GM12878 (cell line): ENCODE results near the gene SELENOO. TPM values are rescaled to one million over a fixed set of nuclear protein-coding genes. Genes with fewer than 3 reads are reported as not detected.

Source experiments
- ATAC-seq: fragments of 200-7000 bp; cut with Tn5 transposase; 3 replicates; pipeline ENCODE4 v1.9.1; 2020; ENCODE audit warnings: mild to moderate bottlenecking, moderate library complexity
- BruUV-seq: library from RNA; stranded (reverse); fragments of 400-500 nt; replicated peaks from 2 replicates; lab custom pipeline; 2021; lab: Mats Ljungman, UMichigan
- CTCF ChIA-PET: fragments of 300-600 bp; sonication (Branson Sonifier 250); formaldehyde crosslinking; extraction: SDS; loops from one replicate; lab custom pipeline; 2021; ENCODE audit warnings: inconsistent platforms; lab: Yijun Ruan, JAX
- POLR2A ChIA-PET: fragments of 350-600 bp; formaldehyde crosslinking; extraction: SDS; loops from one replicate; lab custom pipeline; 2021; ENCODE audit warnings: inconsistent platforms; lab: Charles Lee
- RAD21 ChIA-PET: fragments of 300-600 bp; sonication (Branson Sonifier 250); formaldehyde crosslinking; loops from one replicate; lab custom pipeline; 2023; ENCODE audit warnings: antibody characterized with exemption; ENCODE audit not compliant: unreplicated experiment; lab: Charles Lee
- SMC1A ChIA-PET: fragments of 300-600 bp; sonication (Branson Sonifier 250); formaldehyde crosslinking; loops from one replicate; lab custom pipeline; 2023; ENCODE audit not compliant: unreplicated experiment, uncharacterized antibody; lab: Charles Lee
- DNase-seq: peaks from one replicate; pipeline ENCODE4 v3.0.0-alpha.2; 2011; ENCODE audit warnings: low read depth, low spot score
- FAIRE-seq: peaks from 3 replicates; lab custom pipeline; 2011; peaks lifted over from hg19 to GRCh38; lab: Jason Lieb, UNC
- H2AFZ ChIP-seq: 2 replicates; pipeline ENCODE4 v1.6.0; 2011; ENCODE audit warnings: low read depth, low read length, control low read depth; ENCODE audit not compliant: control insufficient read depth
- H3K27ac ChIP-seq: 2 replicates; pipeline ENCODE4 v1.5.1; 2011; ENCODE audit warnings: control low read depth; ENCODE audit not compliant: control insufficient read depth, insufficient read depth
- H3K27me3 ChIP-seq, 2 experiments: replicated peaks in 1 of 2; 2 replicates each; pipeline versions ENCODE4 v1.6.0 to v1.6.1; 2011; ENCODE audit warnings: low read length in 1 of 2; ENCODE audit not compliant: control insufficient read depth in 2 of 2, insufficient read depth in 2 of 2
- H3K36me3 ChIP-seq, 2 experiments: 2 replicates each; pipeline ENCODE4 v1.5.1; 2011; ENCODE audit warnings: low read length in 1 of 2; ENCODE audit not compliant: control insufficient read depth in 2 of 2, insufficient read depth in 2 of 2
- H3K4me1 ChIP-seq: 2 replicates; pipeline ENCODE4 v1.6.1; 2011; ENCODE audit warnings: mild to moderate bottlenecking, low read length, moderate library complexity, mixed read lengths; ENCODE audit not compliant: control insufficient read depth, insufficient read depth
- H3K4me2 ChIP-seq: 2 replicates; pipeline ENCODE4 v1.6.0; 2011; ENCODE audit warnings: control low read depth; ENCODE audit not compliant: control insufficient read depth, insufficient read depth
- H3K4me3 ChIP-seq: fragments of 200-600 bp; sonication (generic); 2 replicates; pipeline ENCODE4 v1.5.1; 2016
- H3K79me2 ChIP-seq: 2 replicates; pipeline ENCODE4 v1.6.0; 2011; ENCODE audit warnings: low read length; ENCODE audit not compliant: control insufficient read depth, insufficient read depth
- H3K9ac ChIP-seq: 2 replicates; pipeline ENCODE4 v1.8.0; 2011; ENCODE audit warnings: low read length, control low read depth, mixed read lengths; ENCODE audit not compliant: control insufficient read depth, insufficient read depth
- H3K9me3 ChIP-seq: replicated peaks from 3 replicates; pipeline ENCODE4 v1.5.1; 2011; ENCODE audit warnings: mild to moderate bottlenecking, low read length; ENCODE audit not compliant: control insufficient read depth, insufficient read depth
- H4K20me1 ChIP-seq: 2 replicates; pipeline ENCODE4 v1.6.0; 2011; ENCODE audit not compliant: control insufficient read depth, insufficient read depth
- ELK1 ChIP-seq: IDR thresholded peaks from 2 replicates; pipeline ENCODE4 v1.6.1; 2012; ENCODE audit warnings: low read depth, low read length, improper control_type of control experiment
- KAT2A ChIP-seq: conservative IDR thresholded peaks from 2 replicates; pipeline ENCODE4 v1.6.1; 2011; ENCODE audit warnings: low read depth, low read length; ENCODE audit not compliant: control insufficient read depth
- MYB ChIP-seq: fragments of 150-350 bp; IDR thresholded peaks from 2 replicates; pipeline ENCODE4 v1.6.1; 2014; ENCODE audit warnings: mild to moderate bottlenecking, low read depth, low read length, borderline replicate concordance
- PML ChIP-seq: IDR thresholded peaks from 2 replicates; pipeline ENCODE4 v1.6.1; 2012; ENCODE audit warnings: low read length, inconsistent platforms
- SIN3A ChIP-seq: IDR thresholded peaks from 2 replicates; pipeline ENCODE4 v1.6.1; 2012; ENCODE audit warnings: low read depth, low read length, improper control_type of control experiment
- SPI1 ChIP-seq: IDR thresholded peaks from 2 replicates; pipeline ENCODE4 v1.6.1; 2011; ENCODE audit warnings: low read depth, mild to moderate bottlenecking, low read length, moderate library complexity, borderline replicate concordance; ENCODE audit not compliant: insufficient read depth
- WGBS: methylation state at CpG from one replicate; pipeline ENCODE4 v1.1.6; 2016; ENCODE audit warnings: low lambda C conversion rate; ENCODE audit not compliant: insufficient replicate concordance, insufficient coverage; ENCODE audit errors: missing lambda C conversion rate; 5-methylcytosine and 5-hydroxymethylcytosine counted together
- in situ Hi-C: fragments of 300-500 bp; cut with MboI; formaldehyde crosslinking; loops from 9 replicates; pipeline ENCODE4 v1.14.3; 2018; ENCODE audit warnings: mixed read lengths
- intact Hi-C: fragments of 100-400 bp; cut with micrococcal nuclease; formaldehyde crosslinking; loops from one replicate; pipeline ENCODE4 v1.14.2; 2022; ENCODE audit not compliant: unreplicated experiment
- polyA plus RNA-seq, 11 experiments: library from polyadenylated mRNA; depleted of rRNA in 4 of 11; unstranded in 6 of 11; stranded (reverse) in 5 of 11; fragments of >200 nt; fragmentation: Nextera tagmentation in 4 of 11; fragmentation: Illumina TruSeq in 1 of 11; extraction: Ambion mirVana in 4 of 11; extraction: Trizol in 1 of 11; gene quantifications; 1 replicate in 1 of 11; 2 replicates in 10 of 11; pipeline versions ENCODE4 v1.2.1 to v1.2.3, GENCODE V29; 2011 to 2016; ENCODE audit warnings: inconsistent platforms in 2 of 11, missing spikeins in 2 of 11, low read depth in 1 of 11
- total RNA-seq, 4 experiments: library from RNA; depleted of rRNA in 3 of 4; stranded (reverse); fragments of >200 nt in 3 of 4; fragmentation: Illumina TruSeq in 1 of 4; extraction: Trizol in 1 of 4; gene quantifications; 2 replicates each; pipeline versions ENCODE4 v1.2.1 to v1.2.3, GENCODE V29; 2013 to 2021

SELENOO gene
- total and polyA plus RNA-seq, 10 of the 15 experiments (the other 5 are each of a cell fraction or from before 2014, with no cell fraction given): 0.42 to 23.3 (median 3.3) TPM

- H3K36me3 ChIP-seq: no peaks in the 10 kb centered on the region; a peak in 1 of 4 replicates
- ChIA-PET SMC1A (no interaction called here), CTCF (no interaction called here), POLR2A (no interaction called here), RAD21 (no interaction called here)
- FAIRE-seq (no peak), ATAC-seq (no peak), DNase-seq (no peak)
- in situ Hi-C loops (loop anchor here (10.0 kb wide), 2 partner anchors 237 to 357 kb away; no protein-coding TSS in a partner anchor), intact Hi-C loops (no loop called here)
- H3K4me3 ChIP-seq: no peak overlapping the region
- H3K27ac ChIP-seq: no peak overlapping the region
- H3K4me2 ChIP-seq: no peak overlapping the region
- H3K27me3 ChIP-seq: no peaks in the 10 kb centered on the region
- peaks cover 8% of the 10 kb centered on the region for H3K79me2 ChIP-seq
- BruUV-seq: no TSS peak
- no peak for TF ChIP-seq ELK1
- TF ChIP-seq KAT2A: no peak
- no peak for TF ChIP-seq SPI1
- TF ChIP-seq PML: no peak
- TF ChIP-seq MYB: no peak
- TF ChIP-seq SIN3A: no peak
- peaks cover 9% of the 10 kb centered on the region for H3K4me1 ChIP-seq
- H3K9ac ChIP-seq: no peak overlapping the region
- H4K20me1 ChIP-seq: no peaks in the 10 kb centered on the region
- H3K9me3 ChIP-seq: no peaks in the 10 kb centered on the region
- H2AFZ ChIP-seq: no peak overlapping the region
- 88% methylated on average over 24 of the region's 31 CpGs for WGBS
Measured at GRCh38 chr22:50257451-50258360, 56.9 kb downstream of the SELENOO start.
